Hippocampal formation (tissue), 2 donors: ENCODE measurements around the gene DNA2.
"Not testable (repeated sequence)": the region's sequence is repeated elsewhere in the genome, so short reads cannot be mapped to it uniquely, and the experiment has no call there.

ENCODE experiments used
- DNase-seq, 2 donors: peaks; one replicate each; lab custom pipeline; 2025; lab: John Stamatoyannopoulos, UW

The DNA2 gene, protein sequence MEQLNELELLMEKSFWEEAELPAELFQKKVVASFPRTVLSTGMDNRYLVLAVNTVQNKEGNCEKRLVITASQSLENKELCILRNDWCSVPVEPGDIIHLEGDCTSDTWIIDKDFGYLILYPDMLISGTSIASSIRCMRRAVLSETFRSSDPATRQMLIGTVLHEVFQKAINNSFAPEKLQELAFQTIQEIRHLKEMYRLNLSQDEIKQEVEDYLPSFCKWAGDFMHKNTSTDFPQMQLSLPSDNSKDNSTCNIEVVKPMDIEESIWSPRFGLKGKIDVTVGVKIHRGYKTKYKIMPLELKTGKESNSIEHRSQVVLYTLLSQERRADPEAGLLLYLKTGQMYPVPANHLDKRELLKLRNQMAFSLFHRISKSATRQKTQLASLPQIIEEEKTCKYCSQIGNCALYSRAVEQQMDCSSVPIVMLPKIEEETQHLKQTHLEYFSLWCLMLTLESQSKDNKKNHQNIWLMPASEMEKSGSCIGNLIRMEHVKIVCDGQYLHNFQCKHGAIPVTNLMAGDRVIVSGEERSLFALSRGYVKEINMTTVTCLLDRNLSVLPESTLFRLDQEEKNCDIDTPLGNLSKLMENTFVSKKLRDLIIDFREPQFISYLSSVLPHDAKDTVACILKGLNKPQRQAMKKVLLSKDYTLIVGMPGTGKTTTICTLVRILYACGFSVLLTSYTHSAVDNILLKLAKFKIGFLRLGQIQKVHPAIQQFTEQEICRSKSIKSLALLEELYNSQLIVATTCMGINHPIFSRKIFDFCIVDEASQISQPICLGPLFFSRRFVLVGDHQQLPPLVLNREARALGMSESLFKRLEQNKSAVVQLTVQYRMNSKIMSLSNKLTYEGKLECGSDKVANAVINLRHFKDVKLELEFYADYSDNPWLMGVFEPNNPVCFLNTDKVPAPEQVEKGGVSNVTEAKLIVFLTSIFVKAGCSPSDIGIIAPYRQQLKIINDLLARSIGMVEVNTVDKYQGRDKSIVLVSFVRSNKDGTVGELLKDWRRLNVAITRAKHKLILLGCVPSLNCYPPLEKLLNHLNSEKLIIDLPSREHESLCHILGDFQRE

DNA sequence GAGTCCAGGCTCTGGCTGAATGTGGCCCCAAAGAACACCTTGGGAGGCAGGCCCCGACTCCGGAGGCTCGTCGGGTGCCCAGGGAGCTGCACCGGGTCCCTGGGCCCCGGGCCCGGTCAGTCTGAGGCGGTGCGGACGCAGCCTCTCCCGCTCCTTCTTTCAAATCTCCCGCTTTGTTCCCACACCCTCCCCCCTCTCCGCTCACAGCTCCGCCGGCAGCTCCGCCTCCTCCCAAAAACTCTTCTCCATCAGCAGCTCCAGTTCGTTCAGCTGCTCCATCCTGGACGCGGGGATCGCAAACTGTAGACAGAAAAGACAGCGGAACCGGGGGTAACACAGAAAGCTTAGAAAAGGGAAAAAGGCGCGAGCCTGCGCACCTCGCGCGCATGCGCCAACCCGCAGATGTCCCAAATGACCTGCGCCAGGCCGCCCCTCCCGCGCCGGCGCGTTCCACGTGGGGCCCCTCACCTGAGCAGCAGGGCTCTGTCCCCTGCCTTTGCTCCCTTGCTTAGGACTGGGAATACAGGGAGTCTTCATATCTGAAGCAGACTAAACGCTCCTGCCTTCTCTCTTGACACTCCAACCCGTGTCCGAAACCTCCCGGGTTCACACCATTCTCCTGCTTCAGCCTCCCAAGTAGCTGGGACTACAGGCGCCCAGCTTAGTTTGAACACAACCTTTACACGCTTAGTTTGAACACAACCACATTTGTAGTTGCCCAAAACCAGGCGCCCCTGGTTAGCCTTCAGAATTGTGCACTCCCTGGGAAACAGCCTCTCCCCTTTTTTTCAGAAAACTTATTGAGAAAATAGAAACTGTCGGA is at the start of gene DNA2:
TSS of gene DNA2 (minus strand) at position 388 of the 823 bp plus-strand sequence. CDS start at position 279, 109 bp downstream.
- DNase-seq, result peak in 1 of 2 donors; percentile 52

DNA sequence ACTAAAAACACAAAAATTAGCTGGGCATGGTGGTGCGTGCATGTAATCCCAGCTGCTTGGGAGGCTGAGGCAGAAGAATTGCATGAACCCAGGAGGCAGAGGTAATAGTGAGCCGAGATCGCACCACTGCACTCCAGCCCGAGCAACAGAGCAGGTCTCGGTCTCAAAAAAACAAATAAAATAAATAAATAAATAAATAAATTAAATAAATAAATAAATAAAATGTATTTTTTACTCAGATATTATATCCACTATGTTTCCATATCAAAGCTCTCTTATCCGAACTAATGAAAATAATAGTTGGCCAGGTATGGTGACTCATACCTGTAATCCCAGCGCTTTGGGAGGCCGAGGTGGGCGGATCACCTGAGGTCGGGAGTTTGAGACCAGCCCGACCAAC is 46.8 kb upstream of the DNA2 start:
- DNase-seq, result not testable (repeated sequence)

DNA sequence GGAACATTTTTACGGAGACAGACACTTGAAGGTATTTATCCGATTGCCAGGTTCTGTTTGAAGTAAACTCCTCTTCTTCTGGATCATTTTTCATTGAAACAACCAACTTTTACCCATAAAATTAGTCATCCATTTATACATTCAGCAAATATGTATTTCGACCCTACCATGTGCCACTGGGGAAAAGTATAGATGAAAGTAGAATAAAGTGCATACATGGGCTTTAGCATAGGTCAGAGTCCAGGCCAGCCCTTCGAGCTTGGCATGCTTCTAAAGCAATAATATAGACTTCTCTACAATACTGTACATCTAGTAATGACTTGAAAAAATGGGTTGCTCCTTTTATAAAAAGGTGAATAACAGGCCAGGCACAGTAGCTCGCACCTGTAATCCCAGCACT is 45.4 kb upstream of the DNA2 start:
- DNase-seq, result no peak

DNA sequence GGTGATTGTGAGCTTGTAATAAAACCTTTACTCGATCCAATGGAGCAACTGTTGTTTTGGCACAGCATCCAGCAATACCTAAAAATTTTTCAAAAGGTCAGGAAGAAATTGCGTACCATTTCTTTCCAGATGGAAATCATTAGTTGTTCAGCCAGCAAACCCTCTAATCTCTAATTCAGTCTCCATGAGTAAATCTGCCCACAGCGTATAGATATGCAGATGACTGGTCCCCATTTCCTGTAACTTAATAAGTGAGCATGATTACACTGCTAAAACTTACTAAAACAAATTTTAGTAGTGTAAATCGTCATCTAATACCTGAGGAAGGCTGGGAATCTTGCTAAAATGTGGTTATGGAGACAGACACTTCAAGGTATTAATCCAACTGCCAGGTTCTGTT is 45.0 kb upstream of the DNA2 start:
- no peak for DNase-seq

DNA sequence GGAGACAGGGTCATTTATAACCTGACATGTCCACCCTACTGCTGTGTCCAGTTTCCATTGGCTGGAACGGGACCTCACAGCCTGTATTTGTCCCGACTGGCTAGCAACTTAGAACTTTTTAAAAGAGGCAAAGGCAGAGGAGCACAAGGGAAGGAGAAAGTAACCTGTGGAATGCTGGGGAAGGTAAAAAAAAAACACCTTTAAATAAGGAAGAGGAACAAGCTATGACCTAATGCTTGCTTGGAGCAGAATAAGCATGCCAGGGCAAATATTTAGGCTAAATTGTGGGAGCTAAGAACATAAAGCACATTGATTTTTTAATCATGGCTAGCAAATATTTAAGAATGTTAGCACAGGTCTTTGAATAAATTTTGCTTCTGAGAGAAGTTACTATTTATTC is 44.4 kb upstream of the DNA2 start:
- not testable (repeated sequence) for DNase-seq

DNA sequence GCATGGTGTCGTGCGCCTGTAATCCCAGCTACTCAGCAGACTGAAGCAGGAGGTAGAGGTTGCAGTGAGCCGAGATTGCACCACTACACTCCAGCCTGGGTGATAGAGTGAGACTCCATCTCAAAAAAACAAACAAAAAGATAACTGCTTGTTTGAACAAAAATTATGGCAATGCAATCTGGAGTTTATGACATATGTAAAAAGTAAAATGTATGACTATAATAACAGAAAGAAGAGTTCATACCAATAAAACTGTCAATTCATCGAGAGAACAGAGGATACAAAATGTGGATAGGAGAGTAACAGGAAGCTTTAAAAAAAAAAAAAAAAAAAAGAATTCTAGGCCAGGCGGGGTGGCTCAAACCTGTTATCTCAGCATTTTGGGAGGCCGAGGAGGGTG is 36.3 kb upstream of the DNA2 start:
- no peak for DNase-seq

DNA sequence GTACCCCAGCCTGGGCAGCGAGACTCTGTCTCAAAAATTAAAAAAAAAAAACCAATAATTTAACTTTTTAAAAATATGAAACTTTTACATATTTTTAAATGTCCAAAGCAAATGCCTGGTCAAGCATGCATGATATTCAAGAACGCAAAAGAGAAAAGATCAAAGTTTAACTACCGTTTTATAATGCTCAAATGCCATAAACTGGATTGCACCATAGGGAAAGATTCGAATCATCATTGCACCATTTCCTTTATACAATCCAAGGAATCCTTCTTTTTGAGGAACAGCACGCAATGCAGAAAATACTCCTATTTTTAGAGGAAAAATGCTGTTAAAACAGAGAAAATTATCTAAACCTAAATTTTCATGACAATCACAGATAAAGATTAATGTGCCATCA is 34.6 kb upstream of the DNA2 start:
- no peak for DNase-seq

DNA sequence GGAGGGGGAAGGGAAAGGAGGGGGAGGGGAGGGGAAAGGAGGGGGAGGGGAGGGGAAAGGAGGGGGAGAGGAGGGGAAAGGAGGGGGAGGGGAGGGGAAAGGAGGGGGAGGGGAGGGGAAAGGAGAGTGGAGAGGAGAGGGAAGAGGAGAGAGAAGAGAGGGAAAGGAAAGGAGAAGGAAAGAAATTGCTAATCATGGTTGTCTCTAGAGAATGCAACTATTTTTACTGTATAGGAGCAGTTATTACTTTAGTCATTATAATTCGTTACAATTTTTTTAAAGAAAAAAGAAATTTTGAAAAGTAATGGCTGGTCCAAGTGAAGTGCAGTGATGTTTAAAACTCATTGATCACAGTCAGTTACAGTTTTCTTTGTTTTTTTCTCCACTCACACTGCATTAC is 31.1 kb upstream of the DNA2 start:
- no peak for DNase-seq

DNA sequence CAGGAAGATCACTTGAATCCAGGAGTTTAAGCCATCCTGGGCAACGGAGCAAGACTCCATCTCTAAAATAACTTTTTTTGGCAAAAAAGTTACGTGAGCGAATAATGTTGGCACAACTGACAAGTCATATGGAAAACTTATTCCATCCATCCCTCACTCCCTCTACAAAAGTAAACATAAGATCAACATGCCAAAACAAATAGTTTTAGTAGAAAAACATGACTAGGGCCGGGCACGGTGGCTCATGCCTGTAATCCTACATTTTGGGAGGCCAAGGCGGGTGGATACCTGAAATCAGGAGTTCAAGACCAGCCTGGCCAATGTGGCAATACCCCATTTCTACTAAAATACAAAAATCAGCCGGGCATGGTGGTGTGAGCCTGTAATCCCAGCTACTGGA is 29.9 kb upstream of the DNA2 start:
- DNase-seq, result no peak

DNA sequence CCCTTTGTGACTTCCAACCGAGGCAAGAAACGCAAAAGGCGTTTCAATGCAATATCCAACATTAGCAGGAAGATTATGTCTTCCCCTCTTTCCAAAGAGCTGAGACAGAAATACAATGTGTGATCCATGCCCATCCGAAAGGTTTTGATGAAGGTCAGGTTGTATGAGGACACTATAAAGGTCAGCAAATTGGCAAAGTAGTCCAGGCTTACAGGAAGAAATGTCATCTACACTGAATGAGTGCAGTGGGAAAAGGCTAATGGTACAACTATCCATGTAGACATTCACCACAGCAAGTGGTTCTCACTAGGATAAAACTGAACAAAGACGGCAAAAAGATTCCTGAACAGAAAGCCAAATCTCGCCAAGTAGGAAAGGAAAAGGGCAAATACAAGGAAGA is 27.8 kb upstream of the DNA2 start:
- DNase-seq, result no peak

DNA sequence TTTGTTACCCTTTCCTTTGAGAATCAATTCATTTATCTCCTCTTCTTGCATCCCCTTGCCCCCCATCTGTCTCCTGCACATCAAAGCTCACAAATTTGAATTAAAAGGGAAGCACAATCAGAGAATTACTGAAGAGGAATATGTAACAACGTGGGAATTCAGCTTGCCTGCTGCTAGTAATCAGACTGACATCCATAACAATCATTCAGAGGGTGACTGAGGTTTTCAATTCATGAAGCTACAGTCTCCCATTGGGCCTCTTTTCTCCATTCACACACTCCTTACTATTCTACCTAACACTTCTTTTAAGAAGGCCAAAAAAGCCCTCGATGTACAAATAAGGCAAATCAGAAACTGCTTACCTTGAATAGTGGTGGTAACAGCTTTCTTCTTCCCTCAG is 24.3 kb upstream of the DNA2 start:
- no peak for DNase-seq

DNA sequence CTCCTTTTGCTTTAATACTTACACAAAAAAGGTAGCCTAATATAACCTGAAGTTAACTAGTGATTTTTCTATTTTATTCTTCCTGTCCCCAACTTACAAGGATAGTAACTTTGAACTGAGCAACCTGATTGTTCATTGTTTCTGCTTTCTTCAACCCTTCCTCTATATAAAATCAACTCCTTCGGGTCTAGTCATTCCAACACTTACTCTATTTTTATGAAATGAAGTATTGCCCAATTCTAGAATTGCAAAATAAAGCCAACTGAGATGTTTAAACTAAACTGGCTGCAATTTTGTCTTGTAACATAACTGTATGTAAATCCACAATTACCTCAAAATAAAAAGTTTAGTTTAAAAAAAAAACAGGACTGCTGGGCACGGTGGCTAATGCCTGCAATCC is 20.3 kb upstream of the DNA2 start:
- DNase-seq, result no peak

DNA sequence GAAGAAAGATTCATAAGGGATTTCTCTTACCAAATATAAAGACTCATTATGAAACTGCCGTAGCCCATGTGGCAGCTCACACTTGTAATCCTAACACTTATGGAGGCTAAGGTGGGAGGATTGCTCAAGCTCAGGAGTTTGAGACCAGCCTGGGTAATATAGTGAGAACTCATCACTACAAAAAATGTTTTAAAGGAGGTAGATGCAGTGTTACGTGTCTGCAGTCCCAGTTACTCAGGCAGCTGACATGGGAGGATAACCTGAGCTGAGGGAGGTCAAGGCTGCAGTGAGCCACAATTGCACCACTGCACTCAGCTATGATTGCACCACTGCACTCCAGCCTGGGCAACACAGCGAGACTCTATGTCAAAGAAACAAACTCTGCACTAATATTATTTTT is 18.1 kb upstream of the DNA2 start:
- no peak for DNase-seq

DNA sequence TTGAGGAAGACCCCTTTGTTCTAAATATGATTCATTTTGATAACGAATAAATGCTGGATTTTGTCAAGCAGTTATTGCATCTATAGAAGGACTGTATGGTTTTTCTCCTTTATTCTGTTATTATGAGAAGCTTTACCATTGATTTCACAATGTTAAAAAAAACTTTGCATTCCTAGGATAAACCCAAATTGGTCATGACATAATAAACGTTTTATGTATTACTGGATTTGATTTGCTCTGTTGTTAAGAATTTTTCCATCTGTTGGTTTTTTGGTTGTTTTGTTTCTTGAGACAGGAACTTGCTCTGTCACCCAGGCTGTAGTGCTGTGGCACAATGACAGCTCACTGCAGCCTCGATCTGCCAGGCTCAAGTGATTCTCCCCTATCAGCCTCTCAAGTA is 2.2 kb upstream of the DNA2 start:
- DNase-seq, result no peak

DNA sequence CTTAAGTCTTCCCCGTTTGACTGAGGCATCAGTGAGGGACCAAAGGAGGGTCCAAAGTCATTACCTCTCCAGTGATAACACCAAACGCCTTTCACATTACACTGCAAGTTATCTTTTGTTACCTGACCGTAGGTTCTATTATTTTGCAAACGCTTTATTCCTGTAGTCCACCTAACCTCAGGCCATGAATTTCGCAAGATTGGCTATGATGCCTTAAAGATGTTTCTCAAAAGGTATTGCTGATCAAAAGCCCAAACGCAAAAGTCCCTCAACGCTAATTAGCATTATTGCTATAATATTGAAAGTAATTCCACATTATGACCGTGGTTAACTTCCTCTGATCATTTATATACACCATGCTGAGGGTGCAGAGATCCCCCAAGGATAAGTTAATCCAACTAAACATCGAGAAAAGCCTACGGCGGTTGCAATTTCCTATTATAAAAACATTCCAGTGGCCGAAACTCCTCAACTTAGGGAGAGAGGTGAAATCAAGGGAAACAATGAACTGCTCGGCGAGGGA is 649 bp downstream of the DNA2 start:
- DNase-seq, result no peak

DNA sequence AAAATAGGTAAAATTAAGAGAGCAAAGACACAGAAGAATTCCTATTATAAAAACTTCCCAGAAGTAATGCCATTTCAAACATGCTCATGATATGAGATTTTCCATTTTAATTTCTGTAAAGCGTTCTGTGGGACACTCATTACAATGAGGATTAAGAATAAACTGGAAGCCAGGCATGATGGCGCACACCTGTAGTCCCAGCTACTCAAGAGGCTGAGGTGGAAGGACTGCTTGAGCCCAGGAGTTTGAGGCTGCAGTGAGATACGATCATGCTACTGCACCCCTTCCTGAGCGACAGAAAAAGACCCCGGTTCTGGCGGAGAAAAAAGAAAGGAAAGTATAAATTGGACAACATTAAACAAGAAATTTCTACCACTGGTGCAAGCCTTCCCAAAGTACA is 1.5 kb downstream of the DNA2 start:
- DNase-seq, result no peak

DNA sequence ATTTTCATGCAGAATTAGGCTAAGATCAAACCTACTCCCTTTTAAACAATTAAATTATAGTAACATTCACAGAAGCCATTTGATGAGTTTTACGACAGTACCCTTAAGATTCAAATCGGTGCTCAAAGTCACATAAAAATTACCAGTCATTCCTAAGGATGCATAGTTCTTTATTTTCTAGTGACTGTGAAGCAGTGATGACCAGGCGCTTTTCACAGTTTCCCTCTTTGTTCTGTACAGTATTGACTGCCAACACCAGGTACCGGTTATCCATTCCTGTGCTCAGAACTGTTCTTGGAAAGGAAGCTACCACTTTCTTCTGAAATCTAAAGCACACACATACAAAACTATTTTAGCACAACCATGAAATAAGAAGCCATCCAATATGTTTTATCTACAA is 1.9 kb downstream of the DNA2 start:
- DNase-seq, result no peak

DNA sequence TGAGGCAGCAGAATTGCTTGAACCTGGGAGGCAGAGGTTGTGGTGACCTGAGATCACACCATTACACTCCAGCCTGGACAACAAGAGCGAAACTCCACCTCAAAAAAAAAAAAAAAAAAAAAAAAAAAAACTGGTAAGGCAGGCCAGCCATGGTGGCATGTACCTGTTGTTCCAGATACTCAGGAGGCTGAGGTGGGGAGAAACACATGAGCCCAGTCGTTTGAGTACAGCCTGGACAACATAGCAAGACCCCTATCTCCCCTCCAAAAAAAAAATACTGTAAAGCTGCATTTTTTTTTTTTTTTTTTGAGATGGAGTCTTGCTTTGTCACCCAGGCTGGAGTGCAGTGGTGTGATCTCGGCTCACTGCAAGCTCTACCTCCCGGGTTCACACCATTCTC is 7.0 kb downstream of the DNA2 start:
- DNase-seq, result not testable (repeated sequence)

DNA sequence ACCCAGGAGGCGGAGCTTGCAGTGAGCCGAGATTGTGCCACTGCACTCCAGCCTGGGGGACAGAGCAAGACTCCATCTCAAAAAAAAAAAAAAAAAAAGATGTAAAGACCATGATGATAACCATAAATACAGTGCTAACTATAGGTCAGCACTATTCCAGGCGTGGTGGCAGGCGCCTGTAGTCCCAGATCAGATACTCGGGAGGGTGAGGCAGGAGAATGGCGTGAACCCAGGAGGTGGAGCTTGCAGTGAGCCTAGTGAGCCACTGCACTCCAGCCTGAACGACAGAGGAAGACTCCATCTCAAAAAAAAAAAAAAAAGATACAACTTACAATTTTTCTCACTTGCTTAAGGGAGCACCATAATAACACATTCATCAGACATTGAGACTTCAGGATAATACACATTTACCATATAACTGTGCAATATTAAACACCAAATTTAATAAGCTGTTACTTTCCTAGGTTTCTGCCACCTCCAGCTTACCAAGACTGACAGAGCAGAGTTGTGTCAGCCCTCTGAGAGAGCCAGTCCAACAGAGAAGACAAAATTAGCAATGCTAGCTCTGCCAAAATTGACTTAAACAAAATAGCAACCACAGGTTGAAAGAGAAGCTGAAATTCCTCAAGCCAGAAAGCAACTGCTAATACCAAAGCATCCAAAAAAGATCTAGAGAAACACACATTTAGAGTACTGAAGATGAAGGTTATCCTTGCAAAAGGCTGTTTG is 8.2 kb downstream of the DNA2 start:
- DNase-seq, result no peak

DNA sequence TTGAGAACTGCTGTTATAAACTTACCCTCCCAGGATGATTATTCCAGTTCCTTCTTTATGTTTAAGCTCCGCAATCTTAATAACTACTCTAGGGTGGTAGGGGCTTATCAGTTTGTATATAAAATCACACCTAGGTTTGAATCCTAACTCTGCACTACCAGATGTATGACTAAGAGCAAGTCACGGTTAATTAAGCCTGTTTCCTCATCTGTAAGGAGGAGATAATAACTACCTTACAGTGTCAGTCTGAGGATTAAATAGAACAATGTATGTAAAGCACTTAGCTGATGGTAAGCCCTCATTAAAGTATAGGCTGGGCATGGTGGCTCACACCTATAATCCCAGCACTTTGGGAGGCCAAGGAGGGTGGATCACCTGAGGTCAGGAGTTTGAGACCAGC is 9.2 kb downstream of the DNA2 start:
- no peak for DNase-seq

DNA sequence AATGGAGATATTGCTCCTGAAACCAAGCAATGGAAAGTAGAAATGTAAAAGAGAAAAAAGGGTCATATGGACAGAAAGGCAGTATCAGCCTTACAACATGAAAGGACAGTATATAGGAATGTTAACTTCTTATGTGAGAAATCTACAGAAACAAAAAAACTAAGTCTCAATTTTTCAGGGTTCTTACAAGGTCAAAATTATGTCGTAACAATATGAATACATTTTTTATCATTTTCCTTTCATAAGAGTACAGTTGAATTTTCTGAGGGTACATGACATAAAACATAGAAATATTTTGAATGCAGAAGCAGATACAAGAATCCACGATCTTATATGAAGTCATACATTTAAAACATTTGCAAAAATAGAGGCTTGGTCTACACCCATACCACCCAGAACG is 10.7 kb downstream of the DNA2 start:
- no peak for DNase-seq
